Endothelial cell of hepatic sinusoid (primary cell): ENCODE measurements around the gene EOLA2.
"Not testable (repeated sequence)": the region's sequence is repeated elsewhere in the genome, so short reads cannot be mapped to it uniquely, and the experiment has no call there.

Experiments
- in situ Hi-C: cut with HindIII; loops from 2 replicates; pipeline ENCODE4 v1.10.0; 2017; ENCODE audit warnings: low sequenced_read_pairs

Gene EOLA2

DNA sequence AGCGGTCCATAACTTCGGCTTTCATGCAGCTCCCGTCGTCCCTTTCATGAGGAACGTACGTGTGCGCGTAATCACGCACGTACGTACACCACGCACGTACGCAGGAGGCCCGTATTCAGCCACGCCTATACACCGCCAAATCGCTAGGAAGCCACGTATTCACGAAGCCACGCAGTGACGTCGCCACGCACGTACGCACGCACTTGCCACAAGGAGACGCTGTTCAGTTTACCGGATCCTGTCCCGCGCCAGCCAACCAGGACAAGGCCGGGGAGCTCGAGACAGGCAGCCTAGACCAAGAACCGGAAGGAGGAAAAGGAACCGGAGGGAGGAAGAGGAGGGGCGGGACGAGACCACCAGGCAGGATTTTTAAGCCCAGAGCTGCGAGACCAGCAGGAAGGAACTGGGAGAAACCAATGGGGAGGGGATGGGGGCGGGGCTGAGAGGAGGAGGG, at the start of gene EOLA2:
Gene EOLA2, minus strand, starts transcription at position 65 of the 454 bp plus-strand sequence. CDS start 4,617 bp downstream, outside the sequence.
- in situ Hi-C loops = no loop called here

DNA sequence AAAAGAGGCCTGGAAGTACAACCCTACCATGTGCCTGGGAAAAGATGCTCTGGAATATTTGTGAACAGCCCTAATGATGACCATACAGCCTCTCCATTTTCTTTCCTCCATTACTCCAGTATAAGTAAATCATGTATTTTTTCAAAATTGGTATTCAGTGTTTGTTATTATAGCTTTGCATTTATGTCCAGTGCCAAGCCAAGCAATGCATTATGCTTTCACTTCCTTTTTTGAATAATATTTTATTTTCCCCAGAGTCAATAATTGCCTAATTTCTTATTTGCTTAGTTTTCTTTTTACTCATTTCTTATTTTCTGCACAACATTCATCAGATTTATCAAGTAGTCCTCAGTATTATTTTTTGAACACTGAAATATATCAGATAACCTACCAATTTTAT, 49.3 kb upstream of the EOLA2 start:
- in situ Hi-C loops = no loop called here

- in situ Hi-C loops = no loop called here
Measured at GRCh38 chrX:149984411-149984810, 46.1 kb upstream of the EOLA2 start.

- in situ Hi-C loops = no loop called here
Measured at GRCh38 chrX:149982310-149982709, 44.0 kb upstream of the EOLA2 start.

- in situ Hi-C loops = no loop called here
Measured at GRCh38 chrX:149979126-149979644, 40.9 kb upstream of the EOLA2 start.

GRCh38 chrX:149962859-149963757, 24.8 kb upstream of the EOLA2 start:
- in situ Hi-C loops = loop anchor here (25.0 kb wide), 1 partner anchor 374 kb away; no protein-coding TSS in a partner anchor

GRCh38 chrX:149962010-149962409, 23.7 kb upstream of the EOLA2 start:
- in situ Hi-C loops = loop anchor here (25.0 kb wide), 1 partner anchor 375 kb away; no protein-coding TSS in a partner anchor

- in situ Hi-C loops = loop anchor here (25.0 kb wide), 1 partner anchor 376 kb away; no protein-coding TSS in a partner anchor
Measured at GRCh38 chrX:149961572-149961971, 23.3 kb upstream of the EOLA2 start.

DNA sequence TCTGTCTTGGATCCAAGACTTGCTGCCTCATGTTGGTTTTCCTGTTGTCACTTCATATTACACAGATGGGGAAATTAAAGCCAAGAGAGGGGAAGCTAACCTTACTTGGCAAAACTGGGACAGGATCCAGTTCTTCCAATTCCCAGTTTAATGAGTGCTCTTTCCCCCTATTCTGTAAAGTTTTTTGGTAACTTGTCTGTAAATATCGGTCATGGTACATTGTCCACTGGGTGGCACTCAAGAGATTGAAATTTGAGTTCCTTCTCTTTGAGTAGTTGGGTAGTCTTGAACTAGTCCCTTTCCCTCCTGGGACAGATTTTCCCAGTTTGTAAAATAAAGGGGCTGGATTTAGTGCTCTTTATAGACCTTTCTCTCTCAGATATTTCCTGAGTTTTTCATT, 12.4 kb upstream of the EOLA2 start:
- in situ Hi-C loops = loop anchor here (25.0 kb wide), 1 partner anchor 387 kb away; no protein-coding TSS in a partner anchor

GRCh38 chrX:149949743-149950436, 11.6 kb upstream of the EOLA2 start:
- in situ Hi-C loops = loop anchor here (25.0 kb wide), 1 partner anchor 387 kb away; no protein-coding TSS in a partner anchor

DNA sequence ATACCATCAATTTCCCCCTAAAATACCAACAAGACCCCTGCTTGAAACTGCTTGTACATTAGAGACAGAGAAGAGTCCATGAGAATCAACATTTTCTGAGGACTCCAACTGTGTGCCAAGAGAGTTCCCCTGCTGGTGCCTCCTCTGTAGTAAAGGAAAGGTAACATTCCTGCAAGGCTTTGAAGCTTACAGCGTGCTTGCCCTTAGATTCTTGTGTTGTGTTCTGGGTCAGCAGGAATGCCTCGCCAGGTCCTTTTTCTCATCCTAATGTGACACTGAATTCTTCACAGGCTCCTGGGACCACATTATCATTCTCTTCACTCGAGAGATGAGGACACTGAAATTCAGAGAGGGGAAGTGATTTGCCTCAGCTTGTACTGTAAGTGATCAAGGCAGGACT, 9.7 kb upstream of the EOLA2 start:
- in situ Hi-C loops = no loop called here

- in situ Hi-C loops = not testable (repeated sequence)
Measured at GRCh38 chrX:149946932-149947331, 8.6 kb upstream of the EOLA2 start.

- in situ Hi-C loops = not testable (repeated sequence)
Measured at GRCh38 chrX:149945820-149946219, 7.5 kb upstream of the EOLA2 start.

DNA sequence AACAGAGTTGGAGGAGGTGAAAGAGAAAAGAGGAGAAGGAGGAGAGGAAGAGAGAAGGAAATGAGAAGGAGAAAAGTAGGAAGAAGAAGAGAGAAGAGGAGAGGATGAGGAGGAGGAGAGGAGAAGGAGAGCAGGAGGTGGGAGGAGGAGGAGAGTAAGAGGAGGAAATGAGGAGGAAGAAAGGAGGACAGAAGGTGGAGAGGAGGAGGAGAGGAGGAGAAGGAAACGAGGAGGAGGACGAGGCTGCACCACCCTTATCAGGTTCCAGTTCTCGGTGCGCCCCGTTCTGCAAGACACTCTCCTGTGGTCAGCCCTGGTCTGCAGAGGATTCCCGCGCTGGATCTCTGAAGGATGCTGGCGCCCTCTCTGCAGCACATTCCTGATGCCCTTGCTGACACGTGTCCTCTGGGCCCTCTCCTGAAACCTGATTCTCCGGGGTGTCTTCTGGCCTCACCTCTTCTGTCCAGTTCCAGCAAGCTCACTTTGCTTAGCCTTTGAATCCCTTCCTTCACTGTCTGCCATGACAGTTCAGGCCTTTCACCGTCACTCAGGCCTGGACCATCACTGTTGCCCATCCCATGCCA, 6.9 kb upstream of the EOLA2 start:
- in situ Hi-C loops = not testable (repeated sequence)

- in situ Hi-C loops = not testable (repeated sequence)
Measured at GRCh38 chrX:149940674-149941024, 2.4 kb upstream of the EOLA2 start.

DNA sequence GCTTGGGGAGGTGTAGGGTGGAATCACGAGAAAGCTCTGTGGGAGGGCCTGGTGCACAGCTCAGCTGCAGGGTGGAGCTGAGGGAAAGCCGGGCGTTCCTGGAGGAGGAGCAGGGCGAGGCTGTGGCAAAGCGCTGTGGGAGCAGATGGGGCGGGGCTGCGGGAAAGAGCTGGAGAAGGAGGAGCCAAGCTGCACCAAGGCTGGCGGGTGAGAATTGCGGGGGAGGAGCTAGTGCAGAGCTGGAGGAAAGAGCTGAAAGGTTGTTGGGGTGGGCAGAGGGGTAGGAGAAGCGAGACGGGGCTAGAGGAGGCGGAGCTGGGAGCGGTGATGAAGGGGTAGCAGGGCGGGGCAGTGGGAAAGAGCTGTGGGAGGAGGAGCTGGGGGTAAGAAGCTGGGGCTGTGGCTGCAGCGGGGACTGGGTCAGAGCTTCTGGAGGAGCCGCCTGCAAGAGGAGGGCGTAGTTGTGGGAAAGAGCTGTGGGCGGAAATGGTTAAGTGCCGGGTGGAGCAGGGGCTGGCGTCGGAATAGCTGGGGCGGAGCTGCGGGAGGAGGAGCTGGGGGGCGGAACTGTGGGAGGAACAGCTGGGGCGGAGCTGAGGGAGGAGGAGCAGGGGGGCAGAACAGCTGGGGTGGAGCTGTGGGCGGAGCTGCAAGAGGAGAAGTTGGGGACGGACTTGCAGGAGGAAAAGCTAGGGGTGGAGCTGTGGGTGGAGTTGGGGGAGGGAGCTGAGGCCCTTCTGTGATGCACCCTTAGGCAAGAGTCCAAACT, 1.8 kb upstream of the EOLA2 start:
- in situ Hi-C loops = no loop called here

GRCh38 chrX:149939655-149939904, 1.3 kb upstream of the EOLA2 start:
- in situ Hi-C loops = no loop called here

DNA sequence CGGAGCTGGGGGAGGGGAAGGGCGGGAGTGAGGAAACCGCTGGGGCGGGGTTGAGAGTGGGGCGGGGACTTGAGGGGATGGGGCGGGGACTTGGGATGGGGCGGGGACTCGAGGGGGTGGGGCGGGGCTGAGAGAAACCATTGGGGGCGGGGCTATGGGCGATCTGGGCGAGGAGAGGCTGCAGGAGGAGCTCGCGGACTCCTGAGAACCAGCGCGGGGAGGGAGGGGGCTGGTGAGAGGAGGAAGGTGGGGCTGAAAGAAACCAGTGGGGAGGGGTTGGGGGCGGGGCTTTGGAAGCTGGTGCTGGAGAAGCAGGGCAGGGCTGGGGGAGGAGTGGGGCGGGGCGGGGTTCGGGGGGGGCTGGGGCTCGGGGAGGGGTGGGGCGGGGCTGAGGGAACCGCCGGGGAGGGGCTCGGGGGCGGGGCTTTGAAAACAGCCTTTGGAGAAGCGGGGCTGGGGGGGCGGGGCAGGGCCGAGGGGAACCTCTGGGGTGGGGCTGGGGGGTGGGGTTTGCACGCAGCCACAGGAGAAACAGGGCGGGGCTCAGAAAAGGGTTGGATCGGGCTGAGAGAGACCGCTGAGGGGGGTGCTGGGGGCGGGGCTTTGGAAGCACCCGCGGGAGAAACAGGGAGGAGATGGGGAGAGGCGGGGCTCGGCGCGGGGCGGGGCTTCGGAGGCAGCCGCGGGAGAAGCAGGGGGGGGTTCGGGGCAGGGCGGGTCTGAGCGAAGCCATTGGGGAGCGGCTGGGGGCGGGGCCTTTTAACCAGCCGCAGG, 777 bp upstream of the EOLA2 start:
- in situ Hi-C loops = no loop called here

DNA sequence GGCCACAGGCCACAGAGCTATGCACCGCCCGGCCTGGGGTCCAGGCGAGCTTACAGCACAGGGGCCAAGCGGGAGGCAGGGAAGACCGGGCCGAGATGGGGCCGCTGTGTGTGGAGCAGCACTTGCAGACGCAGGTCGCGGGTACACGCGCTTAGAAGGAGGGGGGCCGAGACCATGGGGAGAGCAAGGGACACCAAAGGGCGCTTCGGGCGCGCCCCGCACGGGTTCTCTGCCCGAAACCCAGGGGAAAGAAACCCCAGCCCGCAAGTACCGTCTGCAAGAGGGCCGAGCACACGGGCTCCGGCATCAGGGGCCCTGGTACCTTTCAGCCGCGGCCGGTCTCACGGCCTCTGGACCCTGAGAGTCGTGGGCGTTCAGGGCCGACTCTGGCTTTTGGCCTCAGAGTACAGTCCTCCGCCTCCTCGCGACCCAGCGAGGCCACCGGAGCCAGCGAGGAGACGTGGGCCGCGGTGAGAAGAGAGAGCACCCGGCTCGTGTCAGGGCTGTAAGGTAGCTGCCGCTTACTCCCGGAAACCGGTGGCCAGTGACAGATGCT, 342 bp downstream of the EOLA2 start:
- in situ Hi-C loops = no loop called here

- in situ Hi-C loops = not testable (repeated sequence)
Measured at GRCh38 chrX:149937328-149937727, 963 bp downstream of the EOLA2 start.
